Measurements from ENCODE around the gene STXBP2. TPM values are rescaled to one million over a fixed set of nuclear protein-coding genes. Genes with fewer than 3 reads are reported as not detected.

The STXBP2 gene
- total and polyA plus RNA-seq, 9 of the 15 experiments (the other 6 are each of a cell fraction or from before 2014, with no cell fraction given): 2.5 to 163 (median 71.3) TPM

GRCh38 chr19:7658219-7658686 is 21.3 kb downstream of the STXBP2 start:
- H3K9me1 ChIP-seq (ENCODE audit: control insufficient read depth, insufficient read depth, low read length): no peaks in the 10 kb centered on the region
- no peaks in the 10 kb centered on the region for H3K79me2 ChIP-seq (ENCODE audit: control insufficient read depth, insufficient read depth, low read length)
- peaks cover 0 to 6% of the 10 kb centered on the region in 2 experiments; a peak in 2 of 5 replicates for H3K4me1 ChIP-seq (replicated peaks in 1 of 2; ENCODE audit: control insufficient read depth in 2 of 2, insufficient read depth in 2 of 2, low read length in 2 of 2)
- BruUV-seq (replicated peaks): no TSS peak
- no peak for DNase-seq (ENCODE audit: extremely low read depth in 1 of 4, low spot score in 3 of 4)
- H3K27ac ChIP-seq (ENCODE audit: extremely low read depth, low read depth, low read length): no peak overlapping the region
- in situ Hi-C loops (cut with MboI): no loop called here
- no peak overlapping the region for H3K4me2 ChIP-seq (ENCODE audit: insufficient read depth, low read length)
- no peak for FAIRE-seq
- ChIA-PET CTCF (ENCODE audit: low intra/inter-chr PET ratio) (no interaction called here), POLR2A (interaction anchor here (0.6 kb wide), 1 partner anchor 14 kb away, joined by 3 read pairs; no protein-coding TSS in a partner anchor)
- no peak overlapping the region for H3K4me3 ChIP-seq
- WGBS (ENCODE audit: insufficient coverage, low coverage, missing lambda C conversion rate): 24% methylated on average over 9 of the region's 9 CpGs
- no peaks in the 10 kb centered on the region for H4K20me1 ChIP-seq (replicated peaks; ENCODE audit: control insufficient read depth, insufficient read depth, low read length)
- no peak overlapping the region for H3K9ac ChIP-seq (ENCODE audit: insufficient read depth in 1 of 2, low read depth in 2 of 2, low read length in 2 of 2)
- no peaks in the 10 kb centered on the region for H3K9me3 ChIP-seq (replicated peaks; ENCODE audit: control insufficient read depth, insufficient read depth, low read depth, low read length)
- H2AFZ ChIP-seq (ENCODE audit: low read depth, low read length): no peak overlapping the region
- no peak for ATAC-seq
- no peaks in the 10 kb centered on the region for H3K36me3 ChIP-seq (ENCODE audit: control insufficient read depth, insufficient read depth, low read length)
- peaks cover 4 to 9% of the 10 kb centered on the region in 2 experiments; a peak in 3 of 5 replicates for H3K27me3 ChIP-seq (ENCODE audit: control insufficient read depth in 2 of 2, insufficient read depth in 2 of 2, low read length in 2 of 2)
- intact Hi-C loops (cut with micrococcal nuclease): no loop called here
- TF ChIP-seq DMBX1 (CRISPR knock-in tag; IDR thresholded peaks at IDR 0.05; ENCODE audit: borderline replicate concordance): no peak
- TF ChIP-seq, protein P1, sequence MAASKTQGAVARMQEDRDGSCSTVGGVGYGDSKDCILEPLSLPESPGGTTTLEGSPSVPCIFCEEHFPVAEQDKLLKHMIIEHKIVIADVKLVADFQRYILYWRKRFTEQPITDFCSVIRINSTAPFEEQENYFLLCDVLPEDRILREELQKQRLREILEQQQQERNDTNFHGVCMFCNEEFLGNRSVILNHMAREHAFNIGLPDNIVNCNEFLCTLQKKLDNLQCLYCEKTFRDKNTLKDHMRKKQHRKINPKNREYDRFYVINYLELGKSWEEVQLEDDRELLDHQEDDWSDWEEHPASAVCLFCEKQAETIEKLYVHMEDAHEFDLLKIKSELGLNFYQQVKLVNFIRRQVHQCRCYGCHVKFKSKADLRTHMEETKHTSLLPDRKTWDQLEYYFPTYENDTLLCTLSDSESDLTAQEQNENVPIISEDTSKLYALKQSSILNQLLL (CRISPR knock-in tag; IDR thresholded peaks at IDR 0.05; ENCODE audit: borderline replicate concordance): no peak
- TF ChIP-seq, protein P2, sequence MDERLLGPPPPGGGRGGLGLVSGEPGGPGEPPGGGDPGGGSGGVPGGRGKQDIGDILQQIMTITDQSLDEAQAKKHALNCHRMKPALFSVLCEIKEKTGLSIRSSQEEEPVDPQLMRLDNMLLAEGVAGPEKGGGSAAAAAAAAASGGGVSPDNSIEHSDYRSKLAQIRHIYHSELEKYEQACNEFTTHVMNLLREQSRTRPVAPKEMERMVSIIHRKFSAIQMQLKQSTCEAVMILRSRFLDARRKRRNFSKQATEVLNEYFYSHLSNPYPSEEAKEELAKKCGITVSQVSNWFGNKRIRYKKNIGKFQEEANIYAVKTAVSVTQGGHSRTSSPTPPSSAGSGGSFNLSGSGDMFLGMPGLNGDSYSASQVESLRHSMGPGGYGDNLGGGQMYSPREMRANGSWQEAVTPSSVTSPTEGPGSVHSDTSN (CRISPR knock-in tag; IDR thresholded peaks at IDR 0.05; ENCODE audit: low read depth): no peak
- TF ChIP-seq, protein P2 (tag; conservative IDR thresholded peaks at IDR 0.05; ENCODE audit: low read depth): peak; percentile 35; the same call in 1 of the 2 replicates
- TF ChIP-seq ZKSCAN3 (CRISPR knock-in tag; IDR thresholded peaks at IDR 0.05): no peak
- TF ChIP-seq ARID3A (IDR thresholded peaks at IDR 0.05; ENCODE audit: borderline replicate concordance, low read depth, low read length): no peak
- TF ChIP-seq, protein P3, sequence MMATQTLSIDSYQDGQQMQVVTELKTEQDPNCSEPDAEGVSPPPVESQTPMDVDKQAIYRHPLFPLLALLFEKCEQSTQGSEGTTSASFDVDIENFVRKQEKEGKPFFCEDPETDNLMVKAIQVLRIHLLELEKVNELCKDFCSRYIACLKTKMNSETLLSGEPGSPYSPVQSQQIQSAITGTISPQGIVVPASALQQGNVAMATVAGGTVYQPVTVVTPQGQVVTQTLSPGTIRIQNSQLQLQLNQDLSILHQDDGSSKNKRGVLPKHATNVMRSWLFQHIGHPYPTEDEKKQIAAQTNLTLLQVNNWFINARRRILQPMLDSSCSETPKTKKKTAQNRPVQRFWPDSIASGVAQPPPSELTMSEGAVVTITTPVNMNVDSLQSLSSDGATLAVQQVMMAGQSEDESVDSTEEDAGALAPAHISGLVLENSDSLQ (IDR thresholded peaks at IDR 0.05): peak; percentile 88
- no peak for TF ChIP-seq ETV6 (IDR thresholded peaks at IDR 0.05; ENCODE audit: borderline replicate concordance in 1 of 2, low read depth in 2 of 2, low read length in 1 of 2)
- TF ChIP-seq ETV6 (CRISPR knock-in tag; IDR thresholded peaks at IDR 0.05; ENCODE audit: borderline replicate concordance): no peak
- TF ChIP-seq SOX6 (IDR thresholded peaks at IDR 0.05): no peak
- no peak for TF ChIP-seq NCOA4 (IDR thresholded peaks at IDR 0.05; ENCODE audit: partially characterized antibody)
- no peak for TF ChIP-seq SNRNP70 (optimal IDR thresholded peaks at IDR 0.05; ENCODE audit: low read depth, low read length)
- TF ChIP-seq PATZ1 (CRISPR knock-in tag; IDR thresholded peaks at IDR 0.05; ENCODE audit: borderline replicate concordance): no peak
